SJSA1 (cell line): ENCODE results near the gene FOXL3. TPM values are rescaled to one million over a fixed set of nuclear protein-coding genes. Genes with fewer than 3 reads are reported as not detected.

Experiments used
- DNase-seq, 2 experiments: peaks; one replicate each; pipeline ENCODE4 v3.0.0-alpha.2; 2015 to 2020; ENCODE audit warnings: low spot score in 2 of 2, low read depth in 1 of 2
- H3K27ac ChIP-seq: fragments of 250-450 bp; sonication (Bioruptor Pico); 2 replicates; pipeline ENCODE4 v1.5.1; 2020; ENCODE audit warnings: mild to moderate bottlenecking, moderate library complexity
- H3K27me3 ChIP-seq: fragments of 250-450 bp; sonication (Bioruptor Pico); replicated peaks from 2 replicates; pipeline ENCODE4 v1.5.1; 2020; ENCODE audit warnings: mild to moderate bottlenecking, moderate library complexity
- H3K36me3 ChIP-seq: fragments of 250-450 bp; sonication (Bioruptor Pico); 2 replicates; pipeline ENCODE4 v1.5.1; 2020; ENCODE audit warnings: mild to moderate bottlenecking
- H3K4me1 ChIP-seq: fragments of 250-450 bp; sonication (Bioruptor Pico); replicated peaks from 2 replicates; pipeline ENCODE4 v1.6.1; 2021; ENCODE audit warnings: mild to moderate bottlenecking
- H3K4me3 ChIP-seq: fragments of 250-450 bp; sonication (Bioruptor Pico); 2 replicates; pipeline ENCODE4 v1.5.1; 2020; ENCODE audit warnings: mild to moderate bottlenecking
- H3K9me3 ChIP-seq: fragments of 250-450 bp; sonication (Bioruptor Pico); replicated peaks from 2 replicates; pipeline ENCODE4 v1.5.1; 2020; ENCODE audit warnings: mild to moderate bottlenecking
- total RNA-seq: library from RNA; depleted of rRNA; stranded (reverse); fragments of >200 nt; shearing (Covaris generic); gene quantifications from 2 replicates; pipeline ENCODE4 v1.2.3, GENCODE V29; 2014; rRNA removed

The FOXL3 gene
- total RNA-seq, 1 experiment from 2014 or later: not detected

DNA sequence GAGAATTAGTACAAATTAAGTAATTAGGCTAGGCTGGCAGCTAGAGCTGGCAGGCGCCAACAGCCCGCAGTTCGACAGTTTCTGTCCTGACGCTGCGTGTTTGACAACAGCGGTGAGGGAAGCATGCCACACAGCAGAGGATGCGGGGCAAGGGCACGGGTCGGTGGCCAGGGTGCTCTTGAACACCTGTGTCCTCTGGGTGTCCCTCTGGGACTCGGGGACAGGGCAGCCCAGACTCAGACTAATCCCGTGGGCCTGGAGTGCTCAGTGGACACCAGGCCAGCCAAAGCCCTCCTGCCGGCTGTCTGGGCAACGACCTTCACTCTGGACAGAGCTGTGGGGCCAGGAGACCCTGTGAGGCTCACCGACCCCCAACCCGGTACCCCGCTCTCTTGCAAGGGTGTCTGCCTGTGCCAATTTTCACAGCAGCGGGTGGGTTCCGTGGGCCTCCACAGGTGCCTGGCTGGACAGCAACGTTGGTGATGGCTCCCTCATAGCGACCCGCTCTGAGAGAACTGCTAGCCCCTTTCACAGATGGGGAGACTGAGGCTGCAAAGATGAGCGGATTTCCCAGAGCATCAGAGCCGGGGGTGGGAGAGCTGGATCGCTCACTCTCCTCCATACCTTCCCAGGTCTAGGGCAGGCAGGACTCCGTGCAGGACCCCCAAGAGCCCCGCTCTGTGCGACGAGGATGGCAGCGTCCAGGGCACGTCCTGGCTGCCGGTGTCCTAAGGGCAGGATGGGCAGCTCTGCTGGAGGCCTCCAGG is 48.5 kb downstream of the FOXL3 start:
- Histone ChIP-seq H3K36me3 (no peaks in the 10 kb centered on the region), H3K9me3 (no peaks in the 10 kb centered on the region), H3K27me3 (no peaks in the 10 kb centered on the region), H3K27ac (no peak overlapping the region), H3K4me1 (no peaks in the 10 kb centered on the region), H3K4me3 (no peak overlapping the region)
- DNase-seq: no peak

- Histone ChIP-seq H3K9me3 (no peaks in the 10 kb centered on the region), H3K27ac (no peak overlapping the region), H3K4me1 (no peaks in the 10 kb centered on the region), H3K4me3 (no peak overlapping the region), H3K27me3 (no peaks in the 10 kb centered on the region), H3K36me3 (no peaks in the 10 kb centered on the region)
- no peak for DNase-seq
Observed at GRCh38 chr7:339062-339342, 49.0 kb downstream of the FOXL3 start.

DNA sequence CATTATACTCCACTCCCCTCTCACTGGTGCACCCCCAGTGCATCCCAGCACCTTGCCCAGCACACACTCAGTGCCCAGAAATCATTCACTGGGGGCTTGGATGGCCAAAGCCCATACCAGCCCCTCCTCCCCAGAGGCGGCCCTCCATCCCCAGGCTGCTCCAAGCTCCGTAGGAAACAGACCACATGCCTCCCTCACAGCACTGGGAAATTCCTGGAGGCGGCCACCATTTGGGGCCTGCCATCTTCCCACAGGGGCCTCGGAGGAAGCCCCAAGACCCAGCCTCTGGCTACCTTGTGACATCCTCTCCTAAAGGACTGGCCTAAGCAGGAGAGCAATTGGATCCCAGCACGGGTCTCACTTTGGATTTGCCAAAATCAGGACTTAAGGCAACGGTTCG is 49.7 kb downstream of the FOXL3 start:
- H3K36me3 ChIP-seq: no peaks in the 10 kb centered on the region
- DNase-seq: no peak

DNA sequence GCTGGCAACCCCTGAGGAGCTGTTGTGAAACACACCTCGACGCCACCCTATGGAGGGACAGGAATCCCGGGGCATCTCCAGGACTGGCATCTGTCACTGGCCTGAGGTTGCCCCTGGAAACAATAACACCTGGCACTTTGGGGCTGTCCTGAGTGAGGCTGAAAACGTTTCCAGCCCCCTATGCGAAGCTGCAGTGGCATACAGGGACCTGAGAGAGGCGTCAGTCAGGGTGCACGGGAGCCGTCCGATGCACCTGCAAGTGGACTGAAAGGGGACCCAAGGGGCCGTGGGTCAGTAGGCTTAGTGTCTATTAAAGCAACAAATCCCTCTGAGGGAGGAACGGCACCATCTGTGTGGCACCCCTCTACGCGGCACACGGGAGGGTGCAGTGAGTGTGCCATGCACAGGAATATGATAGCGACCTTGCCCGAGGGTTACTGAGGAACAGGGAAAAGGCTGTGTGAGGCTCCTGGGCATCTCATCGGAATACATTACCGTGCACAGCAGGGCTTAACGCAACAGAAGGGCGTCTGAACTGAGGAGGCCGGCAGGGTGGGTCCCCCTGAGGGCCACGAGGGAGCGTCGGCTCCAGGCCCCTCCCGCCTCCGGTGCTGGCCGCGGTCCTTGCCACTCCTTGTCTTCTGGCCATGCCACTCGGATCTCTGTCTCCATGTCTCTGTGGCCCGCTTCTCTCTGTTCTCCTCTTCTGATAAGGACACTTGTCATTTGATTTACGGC is 50.4 kb downstream of the FOXL3 start:
- Histone ChIP-seq H3K27me3 (no peaks in the 10 kb centered on the region), H3K4me3 (no peak overlapping the region), H3K9me3 (no peaks in the 10 kb centered on the region), H3K36me3 (no peaks in the 10 kb centered on the region), H3K27ac (no peak overlapping the region), H3K4me1 (no peaks in the 10 kb centered on the region)
- DNase-seq: no peak

More for the DNA sequence above, 49.7 kb downstream of the FOXL3 start:
- no peaks in the 10 kb centered on the region for H3K27me3 ChIP-seq
- H3K9me3 ChIP-seq: no peaks in the 10 kb centered on the region
- H3K4me1 ChIP-seq: no peaks in the 10 kb centered on the region
- no peak overlapping the region for H3K27ac ChIP-seq
- no peak overlapping the region for H3K4me3 ChIP-seq

Other genes with a start within 250 kb of the FOXL3 start
- gene FAM20C, start 97.6 kb upstream of the FOXL3 start, total RNA-seq: 0.18 and 2.0 TPM in 2 replicates
- gene PDGFA, start 229.7 kb downstream of the FOXL3 start, total RNA-seq: 21.3 and 24.8 TPM in 2 replicates